HG03103 (cell line): ENCODE measurements around the gene CACUL1.

ENCODE experiments used
- ATAC-seq: cut with Tn5 transposase; IDR thresholded peaks from one replicate; pipeline ENCODE4 v1.9.1; 2021; ENCODE audit warnings: low read depth; ENCODE audit not compliant: unreplicated experiment

The CACUL1 gene

GRCh38 chr10:118735294-118735693 is 19.5 kb downstream of the CACUL1 start:
- ATAC-seq, result no peak

GRCh38 chr10:118734475-118734874 is 20.3 kb downstream of the CACUL1 start:
- ATAC-seq, result no peak

GRCh38 chr10:118732245-118733165 is 22.3 kb downstream of the CACUL1 start:
- ATAC-seq, result no peak

- no peak for ATAC-seq
Observed at GRCh38 chr10:118730756-118731456, 23.9 kb downstream of the CACUL1 start.

- peak; percentile 87 for ATAC-seq
Observed at GRCh38 chr10:118729641-118730258, 25.0 kb downstream of the CACUL1 start.

- ATAC-seq, result no peak
Observed at GRCh38 chr10:118729200-118729599, 25.6 kb downstream of the CACUL1 start.

GRCh38 chr10:118725886-118726500 is 28.8 kb downstream of the CACUL1 start:
- ATAC-seq, result no peak

GRCh38 chr10:118723466-118723865 is 31.3 kb downstream of the CACUL1 start:
- no peak for ATAC-seq

- ATAC-seq, result no peak
Observed at GRCh38 chr10:118721539-118721876, 33.3 kb downstream of the CACUL1 start.

- ATAC-seq, result no peak
Observed at GRCh38 chr10:118720685-118721538, 33.9 kb downstream of the CACUL1 start.

- no peak for ATAC-seq
Observed at GRCh38 chr10:118714366-118714765, 40.4 kb downstream of the CACUL1 start.

GRCh38 chr10:118712930-118713634 is 41.7 kb downstream of the CACUL1 start:
- no peak for ATAC-seq

- ATAC-seq, result no peak
Observed at GRCh38 chr10:118712080-118712479, 42.7 kb downstream of the CACUL1 start.

- ATAC-seq, result no peak
Observed at GRCh38 chr10:118710487-118710886, 44.3 kb downstream of the CACUL1 start.

GRCh38 chr10:118708571-118708970 is 46.2 kb downstream of the CACUL1 start:
- ATAC-seq, result no peak

- ATAC-seq, result no peak
Observed at GRCh38 chr10:118704711-118705110, 50.1 kb downstream of the CACUL1 start.

- ATAC-seq, result no peak
Observed at GRCh38 chr10:118701529-118702323, 53.0 kb downstream of the CACUL1 start.

- peak; percentile 96 for ATAC-seq
Observed at GRCh38 chr10:118698421-118698820, 56.3 kb downstream of the CACUL1 start.

- no peak for ATAC-seq
Observed at GRCh38 chr10:118694848-118695247, 59.9 kb downstream of the CACUL1 start.
